GM15510 (cell line): ENCODE data around the gene HOXB5.
A peak's percentile ranks its signal among the peaks of the same experiment; 100 is the strongest.

Experiments
- POLR2A ChIP-seq: IDR thresholded peaks from 3 replicates; pipeline ENCODE4 v1.6.1; 2011; ENCODE audit warnings: borderline replicate concordance; ENCODE audit not compliant: insufficient read length; ENCODE audit errors: extremely low read depth

Gene HOXB5

GRCh38 chr17:48546137-48546923 is 47.2 kb downstream of the HOXB5 start:
- TF ChIP-seq POLR2A: no peak

- no peak for TF ChIP-seq POLR2A
Observed at GRCh38 chr17:48545539-48545938, 48.0 kb downstream of the HOXB5 start.

GRCh38 chr17:48545022-48545375 is 48.6 kb downstream of the HOXB5 start, which contains the start of gene HOXB2:
Gene HOXB2 (minus strand): TSS chr17:48545109. CDS start chr17:48544911, 198 bp downstream.
- TF ChIP-seq POLR2A: no peak

GRCh38 chr17:48544349-48545021 is 49.1 kb downstream of the HOXB5 start:
- TF ChIP-seq POLR2A: peak; percentile 11

- no peak for TF ChIP-seq POLR2A
Observed at GRCh38 chr17:48543854-48544348, 49.7 kb downstream of the HOXB5 start.

GRCh38 chr17:48543107-48543853 is 50.3 kb downstream of the HOXB5 start:
- peak; percentile 52 for TF ChIP-seq POLR2A

- no peak for TF ChIP-seq POLR2A
Observed at GRCh38 chr17:48542698-48543106, 50.9 kb downstream of the HOXB5 start.

- no peak for TF ChIP-seq POLR2A
Observed at GRCh38 chr17:48542114-48542656, 51.4 kb downstream of the HOXB5 start.

GRCh38 chr17:48541577-48542113 is 51.9 kb downstream of the HOXB5 start:
- peak; percentile 31 for TF ChIP-seq POLR2A
